Measurements from ENCODE around the gene ADGRD1. TPM values are rescaled to one million over a fixed set of nuclear protein-coding genes. Genes with fewer than 3 reads are reported as not detected.

Gene ADGRD1
- total and polyA plus RNA-seq, 2 of the 8 experiments (the other 6 are each of a cell fraction or from before 2014, with no cell fraction given) = 0.36 to 0.48 TPM

GRCh38 chr12:130968611-130969010 is 14.9 kb downstream of the ADGRD1 start (continued):
- no peak for TF ChIP-seq ATF2 (IDR thresholded peaks at IDR 0.05; ENCODE audit: low read length)
- no peak for TF ChIP-seq POLR2A (IDR thresholded peaks at IDR 0.05; ENCODE audit: control extremely low read depth in 1 of 2, low read depth in 2 of 2, low read length in 2 of 2)

All from H1 (cell line).